Measurements from ENCODE around the gene PLAGL1.

The PLAGL1 gene

DNA sequence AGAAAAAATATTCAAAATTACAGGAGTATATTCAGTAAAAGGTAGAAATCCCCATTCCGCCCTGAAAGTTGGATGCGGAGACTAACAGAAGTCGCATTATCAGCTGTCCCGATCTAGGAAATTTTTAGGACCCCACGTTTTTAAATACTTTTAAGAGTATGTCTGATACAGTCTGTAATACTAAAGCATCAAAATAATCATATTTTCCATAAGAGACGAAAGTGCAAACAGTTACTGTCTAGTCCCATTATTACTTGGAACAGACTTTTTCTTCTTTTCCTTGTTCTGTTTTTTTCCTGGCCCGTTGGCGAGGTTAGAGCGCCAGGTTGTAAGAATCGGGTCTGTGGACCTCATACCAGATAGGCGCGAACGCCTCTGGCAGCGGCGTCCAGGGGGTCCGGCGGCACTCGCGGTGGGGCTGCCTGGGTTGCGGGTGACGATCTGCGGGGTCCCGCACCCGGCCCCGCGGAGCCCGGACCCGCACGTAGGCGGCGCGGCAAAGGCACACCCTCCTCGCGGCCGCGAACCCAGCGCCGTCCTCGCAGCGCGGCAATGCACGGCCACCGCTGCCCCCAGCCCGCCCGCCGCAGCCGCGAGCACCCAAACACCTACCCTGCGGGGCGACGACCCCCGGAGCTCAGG lies 460 bp downstream of the PLAGL1 start:
- TF ChIP-seq, protein P1, sequence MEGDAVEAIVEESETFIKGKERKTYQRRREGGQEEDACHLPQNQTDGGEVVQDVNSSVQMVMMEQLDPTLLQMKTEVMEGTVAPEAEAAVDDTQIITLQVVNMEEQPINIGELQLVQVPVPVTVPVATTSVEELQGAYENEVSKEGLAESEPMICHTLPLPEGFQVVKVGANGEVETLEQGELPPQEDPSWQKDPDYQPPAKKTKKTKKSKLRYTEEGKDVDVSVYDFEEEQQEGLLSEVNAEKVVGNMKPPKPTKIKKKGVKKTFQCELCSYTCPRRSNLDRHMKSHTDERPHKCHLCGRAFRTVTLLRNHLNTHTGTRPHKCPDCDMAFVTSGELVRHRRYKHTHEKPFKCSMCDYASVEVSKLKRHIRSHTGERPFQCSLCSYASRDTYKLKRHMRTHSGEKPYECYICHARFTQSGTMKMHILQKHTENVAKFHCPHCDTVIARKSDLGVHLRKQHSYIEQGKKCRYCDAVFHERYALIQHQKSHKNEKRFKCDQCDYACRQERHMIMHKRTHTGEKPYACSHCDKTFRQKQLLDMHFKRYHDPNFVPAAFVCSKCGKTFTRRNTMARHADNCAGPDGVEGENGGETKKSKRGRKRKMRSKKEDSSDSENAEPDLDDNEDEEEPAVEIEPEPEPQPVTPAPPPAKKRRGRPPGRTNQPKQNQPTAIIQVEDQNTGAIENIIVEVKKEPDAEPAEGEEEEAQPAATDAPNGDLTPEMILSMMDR (IDR thresholded peaks at IDR 0.05; ENCODE audit: low read depth, low read length), result no peak
- H3K4me3 ChIP-seq (replicated peaks in 1 of 2; ENCODE audit: low read depth in 2 of 2, low read length in 2 of 2), result peak overlapping the region; percentile 56 to 62
- DNase-seq (ENCODE audit: low read depth in 2 of 2), result peak; percentile 3 to 28

- peak; percentile 59 to 77 for DNase-seq (ENCODE audit: low read depth in 2 of 2)
- TF ChIP-seq, protein P1 (IDR thresholded peaks at IDR 0.05; ENCODE audit: low read depth, low read length), result no peak
- H3K4me3 ChIP-seq (replicated peaks in 1 of 2; ENCODE audit: low read depth in 2 of 2, low read length in 2 of 2), result peak overlapping the region; percentile 56 to 62
Observed at GRCh38 chr6:144006736-144007477, 1.2 kb downstream of the PLAGL1 start.

DNA sequence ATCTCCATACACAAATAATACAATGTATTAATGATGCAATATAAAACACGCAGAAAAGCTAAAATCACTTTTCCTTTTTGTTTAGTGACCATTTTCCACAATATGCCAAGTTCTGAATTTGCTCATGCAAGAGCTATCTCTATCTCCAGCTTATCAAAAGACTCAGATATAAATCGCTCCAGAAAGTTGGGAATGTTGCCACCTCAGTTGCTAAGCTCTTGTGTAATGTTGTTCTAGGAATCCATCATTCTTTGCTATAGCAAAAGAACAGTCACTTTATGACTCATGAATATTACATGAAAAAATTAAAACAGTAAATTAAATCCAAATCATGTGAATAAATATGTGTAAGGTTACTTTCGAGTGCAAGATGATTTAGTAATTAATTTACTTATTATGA lies 8.7 kb downstream of the PLAGL1 start:
- H3K4me3 ChIP-seq (replicated peaks in 1 of 2; ENCODE audit: low read depth in 2 of 2, low read length in 2 of 2), result no peak overlapping the region
- TF ChIP-seq, protein P1 (IDR thresholded peaks at IDR 0.05; ENCODE audit: low read depth, low read length), result no peak
- DNase-seq (ENCODE audit: low read depth in 2 of 2), result peak; percentile 68 to 79

DNA sequence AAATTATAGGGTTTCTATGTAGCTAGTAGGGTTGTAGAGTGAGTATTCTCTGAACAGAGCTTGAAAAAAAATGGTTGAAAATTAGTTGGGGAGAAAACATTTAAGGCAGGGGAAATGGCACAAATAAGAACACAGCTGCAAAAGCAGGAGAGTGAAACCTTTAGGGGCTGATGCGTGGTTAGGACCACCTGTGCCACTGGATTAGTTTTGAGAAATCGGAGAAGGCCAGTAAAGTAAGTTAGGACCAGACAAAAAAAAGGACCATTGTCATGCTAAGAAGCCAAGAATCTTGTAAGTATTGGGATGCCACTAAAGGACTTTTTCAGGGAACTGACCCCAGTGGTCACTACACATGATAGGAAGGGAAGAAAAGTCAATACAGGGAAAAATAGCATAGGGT lies 9.4 kb downstream of the PLAGL1 start:
- no peak overlapping the region for H3K4me3 ChIP-seq (replicated peaks in 1 of 2; ENCODE audit: low read depth in 2 of 2, low read length in 2 of 2)
- TF ChIP-seq, protein P1 (IDR thresholded peaks at IDR 0.05; ENCODE audit: low read depth, low read length), result no peak
- no peak for DNase-seq (ENCODE audit: low read depth in 2 of 2)

- no peak overlapping the region for H3K4me3 ChIP-seq (replicated peaks in 1 of 2; ENCODE audit: low read depth in 2 of 2, low read length in 2 of 2)
- TF ChIP-seq, protein P1 (IDR thresholded peaks at IDR 0.05; ENCODE audit: low read depth, low read length), result no peak
- DNase-seq (ENCODE audit: low read depth in 2 of 2), result no peak
Observed at GRCh38 chr6:143993965-143994646, 14.0 kb downstream of the PLAGL1 start.

DNA sequence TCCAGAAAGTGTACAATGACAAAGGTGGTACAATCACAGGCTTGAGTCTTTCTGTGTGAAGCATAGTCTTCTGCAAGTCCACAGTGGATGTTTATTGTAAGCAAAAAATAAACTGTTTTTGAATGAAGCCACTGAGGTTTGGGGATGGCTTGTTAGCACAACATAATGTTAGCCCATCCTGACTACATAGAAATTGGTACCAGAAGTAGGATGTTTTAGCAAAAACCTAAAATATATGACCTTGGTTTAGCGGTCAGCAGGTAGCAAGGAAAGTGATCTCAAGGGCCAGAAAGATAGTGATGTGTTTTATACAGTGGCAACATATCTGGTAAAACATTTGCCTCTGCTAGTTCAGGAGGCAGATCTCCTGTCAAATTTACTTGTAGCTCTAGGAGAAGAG lies 15.8 kb downstream of the PLAGL1 start:
- H3K4me3 ChIP-seq (replicated peaks in 1 of 2; ENCODE audit: low read depth in 2 of 2, low read length in 2 of 2), result no peak overlapping the region
- TF ChIP-seq, protein P1 (IDR thresholded peaks at IDR 0.05; ENCODE audit: low read depth, low read length), result no peak
- DNase-seq (ENCODE audit: low read depth in 2 of 2), result no peak

Data from cardiac fibroblast (primary cell).